Prostate gland (tissue), 2 donors: ENCODE measurements around the gene DNLZ.

Experiments used
- CTCF ChIP-seq, 4 experiments: fragments of 200-600 bp in 2 of 4; fragments of 450-650 bp in 2 of 4; sonication (generic) in 2 of 4; IDR thresholded peaks; 1 replicate in 3 of 4; 2 replicates in 1 of 4; pipeline ENCODE4 v1.5.1; 2016 to 2019; ENCODE audit warnings: antibody characterized with exemption in 4 of 4, mild to moderate bottlenecking in 2 of 4, moderate library complexity in 2 of 4
- POLR2A ChIP-seq: fragments of 450-650 bp; IDR thresholded peaks from one replicate; pipeline ENCODE4 v1.6.1; 2016; ENCODE audit warnings: antibody characterized with exemption, mild to moderate bottlenecking
- POLR2AphosphoS5 ChIP-seq: sonication (generic); formaldehyde crosslinking; IDR thresholded peaks from one replicate; pipeline ENCODE4 v1.6.1; 2017; ENCODE audit warnings: antibody characterized with exemption

DNA sequence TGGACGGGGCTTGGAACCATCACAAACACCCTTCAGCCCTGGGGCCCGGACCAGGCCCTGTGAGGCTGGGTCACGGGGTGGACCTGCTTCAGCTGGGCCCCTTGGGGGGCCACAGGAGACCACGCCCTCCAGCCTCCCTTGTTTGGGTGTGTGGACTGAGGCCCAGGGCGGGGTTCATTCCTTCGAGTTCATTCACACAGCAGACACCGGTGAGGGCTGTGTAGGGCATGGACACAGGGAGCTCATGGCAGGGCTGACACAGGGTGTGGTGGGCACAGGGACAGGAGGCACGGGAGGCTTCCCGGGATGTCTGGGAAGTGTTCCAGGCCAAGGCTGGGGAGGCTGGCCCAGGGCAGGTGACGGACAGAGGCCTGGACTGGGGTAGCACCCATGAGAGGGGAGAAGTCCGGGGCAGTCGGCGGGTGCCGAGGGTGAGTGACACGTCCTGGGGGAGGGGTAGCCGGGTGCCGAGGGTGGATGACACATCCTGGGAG, 8.9 kb downstream of the DNLZ start:
- TF ChIP-seq CTCF (IDR thresholded peaks at IDR 0.05) (no peak), POLR2AphosphoS5 (no peak), POLR2A (no peak)
